Stimulated activated CD8-positive, alpha-beta memory T cell treated with anti-CD3 and anti-CD28 coated beads, Interleukin-7, amount 100 ng/mL, for 1 hour (primary cell): ENCODE measurements around the gene SKIC2.
"Not testable (repeated sequence)": the region's sequence is repeated elsewhere in the genome, so short reads cannot be mapped to it uniquely, and the experiment has no call there.

Experiments used
- DNase-seq, 2 donors: peaks; one replicate each; pipeline ENCODE4 v3.0.0-alpha.2; 2020; ENCODE audit warnings: low read depth in 2 of 2

The SKIC2 gene

DNA sequence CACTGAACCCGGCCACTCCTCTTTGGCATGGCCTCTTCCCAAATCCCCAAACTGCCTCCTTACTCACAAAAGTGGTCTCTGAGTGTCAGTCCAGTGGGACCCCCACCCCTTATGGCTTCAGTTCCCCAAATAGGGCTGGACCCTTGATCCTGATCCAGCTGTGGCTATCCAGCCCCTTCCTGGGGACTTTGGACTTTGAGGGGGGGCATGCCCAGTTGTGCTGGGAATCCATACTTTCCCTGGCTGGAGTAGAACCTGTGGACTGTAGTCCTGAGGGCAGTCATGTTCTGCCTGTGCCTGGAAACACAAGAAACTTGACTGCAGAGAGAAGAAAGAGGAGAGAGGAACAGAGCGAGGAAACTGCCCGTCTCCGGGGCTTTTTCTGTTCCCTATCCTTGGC lies 45.4 kb downstream of the SKIC2 start:
- DNase-seq: not testable (repeated sequence)

DNA sequence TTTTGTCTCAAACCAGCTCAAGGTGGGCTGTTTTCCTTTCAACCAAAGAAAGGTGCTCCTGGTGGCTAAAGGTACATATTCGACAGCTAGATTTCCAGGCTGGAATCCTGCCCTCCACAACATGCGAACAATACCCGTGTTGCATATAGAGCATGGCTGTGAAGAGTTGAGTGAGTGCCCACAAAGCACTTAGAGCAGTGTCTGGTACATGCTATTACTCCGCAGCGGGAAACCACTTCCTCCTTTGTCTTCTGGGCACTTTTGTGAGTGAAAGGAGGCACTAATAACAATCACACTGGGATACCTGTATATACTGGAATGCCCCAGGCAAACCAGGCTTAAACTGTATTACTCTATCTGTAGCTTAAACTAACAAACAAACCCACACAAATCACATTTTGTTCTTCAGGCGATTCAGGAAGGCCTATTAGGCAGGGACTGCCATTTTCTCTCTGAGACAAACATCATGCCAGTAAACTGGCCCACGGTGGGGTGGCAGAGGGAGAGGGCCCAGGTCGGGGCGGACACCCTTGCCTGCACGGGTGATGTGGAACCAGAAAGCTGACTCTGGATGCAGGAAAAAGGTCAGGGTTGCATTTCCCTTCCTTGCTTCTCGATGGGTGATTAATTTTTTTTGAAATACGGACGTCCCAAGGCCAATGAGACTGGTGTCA lies 46.0 kb downstream of the SKIC2 start:
- DNase-seq: not testable (repeated sequence)

DNA sequence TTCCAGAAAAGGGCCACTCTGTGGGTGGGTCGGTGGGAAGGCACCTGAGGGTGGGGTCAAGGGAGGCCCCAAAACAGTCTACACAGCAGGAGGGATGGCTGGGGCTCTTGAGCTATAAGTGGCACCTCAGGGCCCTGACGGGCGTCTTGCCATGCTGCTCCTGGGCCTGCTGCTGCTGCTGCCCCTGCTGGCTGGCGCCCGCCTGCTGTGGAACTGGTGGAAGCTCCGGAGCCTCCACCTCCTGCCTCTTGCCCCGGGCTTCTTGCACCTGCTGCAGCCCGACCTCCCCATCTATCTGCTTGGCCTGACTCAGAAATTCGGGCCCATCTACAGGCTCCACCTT lies 46.5 kb downstream of the SKIC2 start:
- not testable (repeated sequence) for DNase-seq

DNA sequence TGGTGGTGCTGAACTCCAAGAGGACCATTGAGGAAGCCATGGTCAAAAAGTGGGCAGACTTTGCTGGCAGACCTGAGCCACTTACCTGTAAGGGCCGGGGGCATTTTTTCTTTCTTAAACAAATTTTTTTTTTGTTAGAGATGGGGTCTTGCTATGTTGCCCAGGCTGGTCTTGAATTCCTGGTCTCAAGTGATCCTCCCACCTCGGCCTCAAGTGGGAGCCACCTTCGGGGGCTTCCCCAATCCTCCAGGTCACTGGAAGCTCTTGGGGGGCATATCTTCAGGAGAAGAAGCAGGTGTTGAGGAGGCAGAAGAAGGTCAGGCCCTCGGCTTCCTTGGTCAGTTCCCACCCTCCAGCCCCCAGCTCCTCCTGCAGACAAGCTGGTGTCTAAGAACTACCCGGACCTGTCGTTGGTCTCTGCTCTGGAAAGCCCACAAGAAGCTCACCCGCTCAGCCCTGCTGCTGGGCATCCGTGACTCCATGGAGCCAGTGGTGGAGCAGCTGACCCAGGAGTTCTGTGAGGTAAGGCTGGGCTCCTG lies 47.1 kb downstream of the SKIC2 start:
- not testable (repeated sequence) for DNase-seq

DNA sequence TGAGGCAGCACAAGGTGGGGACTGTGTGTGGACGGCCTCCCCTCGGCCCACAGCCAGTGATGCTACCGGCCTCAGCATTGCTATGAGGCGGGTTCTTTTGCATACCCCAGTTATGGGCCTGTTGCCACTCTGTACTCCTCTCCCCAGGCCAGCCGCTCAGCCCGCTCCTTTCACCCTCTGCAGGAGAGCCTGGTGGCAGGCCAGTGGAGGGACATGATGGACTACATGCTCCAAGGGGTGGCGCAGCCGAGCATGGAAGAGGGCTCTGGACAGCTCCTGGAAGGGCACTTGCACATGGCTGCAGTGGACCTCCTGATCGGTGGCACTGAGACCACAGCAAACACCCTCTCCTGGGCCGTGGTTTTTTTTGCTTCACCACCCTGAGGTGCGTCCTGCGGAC lies 48.1 kb downstream of the SKIC2 start:
- DNase-seq: not testable (repeated sequence)

DNA sequence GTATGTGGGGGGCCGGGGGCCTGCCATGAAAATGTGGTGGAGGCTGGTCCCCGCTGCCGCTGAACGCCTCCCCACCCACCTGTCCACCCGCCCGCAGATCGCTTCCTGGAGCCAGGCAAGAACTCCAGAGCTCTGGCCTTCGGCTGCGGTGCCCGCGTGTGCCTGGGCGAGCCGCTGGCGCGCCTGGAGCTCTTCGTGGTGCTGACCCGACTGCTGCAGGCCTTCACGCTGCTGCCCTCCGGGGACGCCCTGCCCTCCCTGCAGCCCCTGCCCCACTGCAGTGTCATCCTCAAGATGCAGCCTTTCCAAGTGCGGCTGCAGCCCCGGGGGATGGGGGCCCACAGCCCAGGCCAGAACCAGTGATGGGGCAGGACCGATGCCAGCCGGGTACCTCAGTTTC lies 49.1 kb downstream of the SKIC2 start:
- not testable (repeated sequence) for DNase-seq

DNA sequence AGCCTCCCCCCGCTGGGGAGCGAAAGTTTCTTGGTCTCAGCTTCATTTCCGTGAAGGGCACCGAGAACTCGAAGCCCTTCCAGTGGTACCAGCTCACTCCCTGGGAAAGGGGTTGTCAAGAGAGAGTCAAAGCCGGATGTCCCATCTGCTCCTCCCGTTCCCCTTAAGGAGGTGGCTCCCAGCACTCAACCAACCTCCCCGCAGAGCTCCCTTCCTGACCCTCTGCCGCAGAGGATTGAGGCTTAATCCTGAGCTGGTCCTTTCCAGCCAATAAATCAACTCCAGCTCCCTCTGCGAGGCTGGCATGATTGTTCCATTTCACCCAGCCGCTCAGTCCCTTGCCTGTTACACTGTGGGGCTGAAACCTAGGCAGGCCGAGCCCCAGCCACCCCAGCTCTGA lies 49.6 kb downstream of the SKIC2 start:
- DNase-seq: not testable (repeated sequence)

DNA sequence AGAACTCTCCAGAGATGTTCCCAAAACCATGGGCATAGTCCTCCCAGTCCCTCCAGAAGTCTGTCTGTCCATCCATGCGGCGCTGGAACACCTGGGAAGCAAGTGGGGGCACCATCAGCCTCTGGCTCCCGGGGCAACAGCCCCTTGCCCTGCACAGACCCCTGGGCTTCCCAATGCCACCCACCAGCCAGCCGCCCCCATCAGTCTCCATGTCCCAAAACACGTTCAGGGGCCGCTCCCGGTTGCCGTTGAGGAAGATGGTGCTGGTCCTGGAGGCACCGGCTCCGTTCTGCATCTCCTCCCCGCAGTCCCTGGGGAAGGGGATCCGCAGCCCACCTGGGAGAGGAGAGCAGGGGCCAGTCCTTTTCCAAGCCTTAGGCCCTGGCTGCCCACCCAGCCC lies 50.6 kb downstream of the SKIC2 start:
- not testable (repeated sequence) for DNase-seq

DNA sequence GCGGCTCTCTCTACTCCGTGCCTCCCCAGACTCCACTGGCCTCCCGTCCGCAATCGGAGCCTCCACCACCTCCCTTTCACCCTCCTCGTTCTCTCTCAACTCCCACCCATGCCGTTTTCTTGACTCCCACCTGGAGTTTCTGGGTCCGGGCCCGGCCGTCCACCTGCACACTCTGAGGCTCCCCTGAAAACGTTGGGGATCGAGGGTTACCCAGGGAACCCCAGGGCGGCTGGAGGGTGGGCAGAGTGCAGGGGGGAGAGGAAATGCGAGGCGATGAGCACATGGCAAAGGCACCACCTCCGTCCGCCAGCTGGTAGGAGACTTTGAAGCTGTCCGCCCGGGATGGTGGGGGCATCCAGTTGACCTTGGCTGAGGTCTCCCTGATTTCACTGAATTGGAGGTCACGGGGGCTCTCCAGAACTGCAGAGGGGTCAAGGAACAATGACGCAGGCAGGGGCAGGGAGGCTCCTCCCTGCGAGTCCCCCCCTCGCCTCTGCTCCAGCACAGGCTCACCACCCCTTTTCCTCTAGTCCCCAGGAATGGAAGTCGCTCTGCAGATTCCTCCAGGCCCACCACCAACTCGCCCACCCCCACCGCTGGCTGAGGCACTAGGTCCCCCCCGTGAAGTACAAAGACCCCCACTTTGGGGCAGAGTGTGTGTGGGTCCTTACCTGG lies 52.0 kb downstream of the SKIC2 start:
- not testable (repeated sequence) for DNase-seq

DNA sequence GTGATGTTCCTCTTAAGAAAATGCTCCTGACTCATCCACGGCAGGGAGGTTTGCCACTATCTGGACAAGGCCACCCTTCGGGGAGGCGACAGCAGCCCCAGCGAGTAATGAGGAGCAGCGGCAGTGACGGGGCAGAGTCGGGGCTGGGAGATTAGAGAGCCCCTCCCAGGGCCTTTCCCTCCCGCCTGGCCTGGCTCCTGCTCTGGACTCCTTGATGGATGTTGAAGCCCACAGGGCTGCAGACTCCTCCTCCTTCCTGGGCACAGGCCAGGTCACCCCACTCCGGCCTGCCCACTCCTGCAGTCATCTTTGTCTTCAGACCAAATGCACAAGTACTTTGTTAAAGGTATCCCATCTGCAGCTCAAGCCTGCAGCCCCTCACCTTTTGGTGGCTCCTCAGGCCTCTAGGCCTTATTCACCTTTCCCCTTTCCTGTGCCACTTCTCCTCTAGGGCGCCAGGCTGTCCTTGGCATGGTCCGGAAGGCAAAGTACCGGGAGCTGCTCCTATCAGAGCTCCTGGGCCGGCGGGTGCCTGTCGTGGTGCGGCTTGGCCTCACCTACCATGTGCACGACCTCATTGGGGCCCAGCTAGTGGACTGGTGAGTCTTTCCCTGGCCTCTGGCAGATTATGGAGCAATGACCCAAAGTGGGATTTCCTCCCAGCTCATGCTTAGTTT lies 54.1 kb downstream of the SKIC2 start:
- not testable (repeated sequence) for DNase-seq

DNA sequence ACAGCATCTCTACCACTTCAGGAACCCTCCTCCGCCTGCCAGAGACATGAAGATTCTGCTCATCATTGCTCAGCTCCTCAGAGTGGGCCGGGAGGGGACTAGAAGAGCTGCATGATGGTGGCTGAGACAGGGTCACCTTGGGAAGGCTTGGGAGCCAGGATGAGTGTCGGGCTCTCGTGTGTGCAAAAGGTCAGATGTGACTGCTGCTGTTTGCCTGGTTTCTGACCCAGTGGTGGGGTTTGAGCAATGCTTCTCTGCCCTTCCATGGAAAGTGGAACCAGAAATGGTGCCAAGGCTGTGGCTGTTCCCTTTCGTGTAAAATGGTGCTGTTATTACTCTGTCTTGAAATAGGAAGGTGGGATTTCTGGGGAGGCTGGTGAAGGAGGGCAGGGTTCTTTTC lies 54.8 kb downstream of the SKIC2 start:
- DNase-seq: not testable (repeated sequence)

DNA sequence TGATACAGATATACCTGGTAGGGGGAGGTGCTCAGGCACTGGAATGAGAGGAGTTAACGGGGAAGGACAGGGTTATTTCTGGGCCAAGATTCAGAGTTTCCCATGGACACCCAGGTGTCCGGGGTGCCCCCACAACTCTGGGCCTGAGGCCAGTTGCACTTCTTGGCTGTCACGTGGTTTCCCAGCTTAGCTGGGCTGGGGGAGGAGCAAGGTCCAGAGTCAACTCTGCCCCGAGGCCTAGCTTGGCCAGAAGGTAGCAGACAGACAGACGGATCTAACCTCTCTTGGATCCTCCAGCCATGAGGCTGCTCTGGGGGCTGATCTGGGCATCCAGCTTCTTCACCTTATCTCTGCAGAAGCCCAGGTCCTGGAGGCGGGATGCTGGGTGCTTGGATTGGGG lies 55.6 kb downstream of the SKIC2 start, which contains the start of gene C4B:
C4B (plus strand) TSS at position 249 of the 400 bp plus-strand sequence; CDS start at position 300, 51 bp downstream.
- DNase-seq: not testable (repeated sequence)
